ENCODE measurements around the gene PPP2R5C.

The PPP2R5C gene

GRCh38 chr14:101755591-101756324, 5.8 kb upstream of the PPP2R5C start:
- DNase-seq, result no peak

- DNase-seq, result no peak
Observed at GRCh38 chr14:101757064-101757838, 4.3 kb upstream of the PPP2R5C start.

DNA sequence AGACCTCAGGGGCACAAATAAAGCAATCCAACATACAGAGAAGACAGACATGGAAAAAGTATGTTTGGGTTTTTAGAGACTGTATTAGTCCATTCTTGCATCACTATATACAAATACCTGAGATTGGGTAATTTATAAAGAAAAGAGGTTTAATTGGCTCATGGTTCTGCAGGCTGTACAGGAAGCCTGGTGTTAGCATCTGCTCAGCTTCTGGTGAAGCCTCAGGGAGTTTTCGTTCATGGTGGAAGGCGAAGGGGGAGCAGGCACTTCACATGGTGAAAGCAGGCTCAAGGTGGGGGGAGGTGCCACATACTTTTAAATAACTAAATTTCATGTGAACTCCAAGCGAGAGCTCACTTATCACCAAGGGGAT, 3.7 kb upstream of the PPP2R5C start:
- no peak for DNase-seq

DNA sequence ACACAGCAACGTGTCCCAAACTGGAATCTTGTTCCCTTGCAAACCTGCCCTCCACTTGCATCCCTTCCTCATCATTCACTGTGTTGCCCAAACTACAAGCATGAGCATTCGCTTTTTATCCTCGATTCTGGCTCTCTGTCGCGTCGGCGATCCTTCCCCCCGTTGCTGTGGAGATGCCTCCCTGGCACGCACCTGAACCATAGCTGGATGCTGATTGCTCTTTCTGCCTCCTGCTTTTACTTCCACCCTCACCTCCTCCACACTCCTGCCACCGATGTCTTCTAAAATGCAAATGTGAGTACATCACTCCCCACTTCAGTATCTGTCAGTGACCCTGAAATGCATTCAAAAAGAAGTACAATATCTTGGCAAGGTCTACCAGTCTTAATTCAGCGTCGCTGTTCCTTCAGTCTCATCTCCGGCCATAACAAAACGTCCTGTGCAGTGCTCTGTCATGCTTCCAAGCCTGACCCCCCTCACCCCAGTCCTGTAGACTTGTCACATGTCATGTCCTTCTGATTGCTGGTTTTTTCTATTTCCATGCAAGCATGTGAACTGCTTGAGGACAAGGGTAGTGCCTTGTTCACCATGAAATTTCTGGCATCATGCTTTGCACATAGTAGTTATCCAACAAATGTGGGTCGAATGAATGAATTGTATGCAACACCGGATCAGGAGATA, 2.5 kb upstream of the PPP2R5C start:
- DNase-seq, result no peak

DNA sequence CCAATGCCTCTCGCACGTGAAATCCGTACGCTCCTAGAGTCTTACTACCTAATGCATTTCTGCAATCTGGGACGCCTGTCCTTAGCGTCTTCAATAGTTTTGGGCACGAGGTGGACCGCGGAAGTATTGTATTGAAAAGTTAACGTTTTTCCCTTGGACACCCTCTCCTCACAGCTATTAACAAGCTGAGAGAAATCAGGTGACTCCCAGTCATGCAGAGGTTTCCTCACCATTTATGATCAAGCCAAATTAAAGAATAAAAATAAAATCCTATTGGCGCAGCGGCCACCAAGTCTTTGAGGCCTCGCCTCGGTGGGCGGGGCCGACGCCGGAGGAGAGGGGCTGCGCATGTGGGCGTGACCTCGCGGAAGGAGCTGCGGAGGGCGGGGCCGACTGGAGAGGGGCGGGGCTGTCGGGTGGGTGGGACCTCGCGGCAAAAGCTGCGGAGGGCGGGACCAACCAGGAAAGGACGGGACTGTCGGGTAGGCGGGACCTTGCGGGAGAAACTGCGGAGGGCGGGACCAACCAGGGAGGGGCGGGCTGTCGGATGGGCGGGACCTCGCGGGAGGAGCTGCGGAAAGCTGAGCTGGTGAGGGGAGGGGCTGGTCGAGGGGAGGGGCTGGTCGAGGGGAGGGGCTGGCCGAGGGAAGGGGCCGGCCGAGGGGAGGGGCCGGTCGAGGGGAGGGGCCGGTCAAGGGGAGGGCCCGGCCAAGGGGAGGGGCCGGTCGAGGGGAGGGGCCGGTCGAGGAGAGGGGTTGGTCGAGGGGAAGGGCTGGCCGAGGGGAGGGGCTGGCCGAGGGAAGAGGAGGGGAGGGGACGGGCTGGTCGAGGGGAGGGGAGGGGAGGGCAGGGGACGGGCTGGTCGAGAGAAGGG, 1.1 kb upstream of the PPP2R5C start:
- peak; percentile 94 to 100 (median 96) for DNase-seq

DNA sequence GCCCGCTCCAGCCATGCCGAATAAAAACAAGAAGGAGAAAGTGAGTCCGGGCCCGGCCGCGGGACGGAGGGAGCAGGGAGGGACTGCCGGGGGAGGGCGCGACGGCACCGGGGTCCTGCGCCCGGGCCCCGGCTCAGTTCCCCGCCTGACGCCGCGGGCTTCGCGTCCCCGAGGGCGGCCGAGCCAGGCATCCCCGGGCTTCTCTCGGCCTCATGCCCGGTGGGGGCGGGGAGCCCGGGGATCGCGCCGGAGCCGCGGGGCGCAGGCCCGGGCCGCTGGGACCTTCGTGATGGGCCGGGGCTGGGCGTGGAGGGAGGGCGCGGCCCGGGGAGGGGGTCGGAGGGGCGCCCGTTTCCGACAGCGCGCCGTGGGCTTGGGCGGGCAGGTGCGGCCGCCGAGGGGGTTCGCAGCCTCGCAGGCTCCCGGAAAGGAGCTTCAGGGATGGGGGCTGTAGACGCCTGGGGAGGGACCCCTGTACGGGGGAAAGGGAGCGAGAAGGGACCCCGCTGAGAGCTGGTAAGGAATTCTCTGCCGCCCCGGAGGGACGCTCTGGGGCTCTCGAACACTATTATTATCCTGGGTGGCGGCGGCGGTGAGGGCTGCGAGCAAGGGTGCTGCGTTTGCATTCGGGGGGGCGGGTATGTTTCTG, 496 bp downstream of the PPP2R5C start:
- peak in 2 of 4 experiments; percentile 38 to 47 for DNase-seq

GRCh38 chr14:101762530-101763101, 1.1 kb downstream of the PPP2R5C start:
- DNase-seq, result no peak

GRCh38 chr14:101763941-101764709, 2.6 kb downstream of the PPP2R5C start:
- DNase-seq, result no peak

DNA sequence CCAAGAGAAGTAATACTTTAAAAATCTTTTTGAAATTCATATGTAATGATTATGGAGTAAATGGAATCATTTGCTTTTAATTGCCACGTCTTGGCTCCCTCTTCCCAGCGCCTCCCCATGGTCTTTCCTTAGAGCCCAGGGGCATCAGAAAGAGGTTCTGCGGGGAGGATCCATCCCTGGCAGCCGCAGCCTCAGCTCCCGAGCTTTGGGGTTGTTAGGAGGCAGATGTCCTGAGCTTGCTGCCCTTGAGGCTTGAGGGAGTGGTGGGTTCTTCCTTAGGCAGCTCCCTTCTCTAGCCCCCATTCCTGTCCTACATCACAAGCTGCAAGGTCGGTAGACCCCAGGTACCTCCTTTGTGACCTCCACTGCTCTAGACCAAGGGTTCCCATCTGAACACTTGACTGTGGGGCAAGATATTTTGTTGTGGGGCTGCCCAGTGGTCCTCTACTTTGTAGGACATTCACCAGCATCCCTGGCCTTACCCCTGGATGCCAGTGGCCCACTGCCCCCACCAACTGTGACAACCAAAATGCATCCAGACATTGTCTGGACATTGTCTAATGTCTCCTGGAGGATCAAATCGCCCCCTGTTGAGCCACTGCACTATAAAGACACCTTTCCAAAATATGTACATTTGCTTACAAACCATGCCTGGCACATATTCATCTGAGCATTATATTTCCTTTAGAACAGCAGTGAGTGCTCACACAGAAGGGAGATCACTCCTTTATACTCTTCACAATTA, 6.3 kb downstream of the PPP2R5C start:
- DNase-seq, result no peak

GRCh38 chr14:101770183-101770582, 8.7 kb downstream of the PPP2R5C start:
- no peak for DNase-seq

DNA sequence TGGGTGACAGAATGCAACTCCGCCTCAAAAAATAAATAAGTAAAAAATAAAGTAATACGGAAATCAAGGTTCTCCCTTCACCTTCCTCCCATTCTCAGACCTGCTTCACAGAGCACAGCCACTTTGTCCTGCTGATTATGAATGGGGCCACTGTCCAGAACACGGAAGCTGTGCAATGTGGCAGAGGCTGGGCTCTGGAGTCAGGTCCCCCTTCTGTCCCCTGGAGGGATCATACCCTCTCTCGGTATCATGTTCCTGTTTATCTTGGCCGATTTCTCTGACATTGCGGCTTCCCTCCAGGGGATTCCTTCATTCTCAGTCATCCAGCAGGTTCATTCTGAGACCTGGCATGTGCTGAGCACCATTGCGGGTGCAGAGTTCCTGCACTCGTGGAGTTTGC, 11.3 kb downstream of the PPP2R5C start:
- DNase-seq, result no peak

GRCh38 chr14:101773378-101773777, 11.9 kb downstream of the PPP2R5C start:
- DNase-seq, result no peak

GRCh38 chr14:101774006-101774795, 12.7 kb downstream of the PPP2R5C start:
- no peak for DNase-seq

GRCh38 chr14:101774814-101775213, 13.3 kb downstream of the PPP2R5C start:
- DNase-seq, result no peak

GRCh38 chr14:101775826-101776225, 14.3 kb downstream of the PPP2R5C start:
- no peak for DNase-seq

GRCh38 chr14:101776344-101776743, 14.8 kb downstream of the PPP2R5C start:
- DNase-seq, result no peak

DNA sequence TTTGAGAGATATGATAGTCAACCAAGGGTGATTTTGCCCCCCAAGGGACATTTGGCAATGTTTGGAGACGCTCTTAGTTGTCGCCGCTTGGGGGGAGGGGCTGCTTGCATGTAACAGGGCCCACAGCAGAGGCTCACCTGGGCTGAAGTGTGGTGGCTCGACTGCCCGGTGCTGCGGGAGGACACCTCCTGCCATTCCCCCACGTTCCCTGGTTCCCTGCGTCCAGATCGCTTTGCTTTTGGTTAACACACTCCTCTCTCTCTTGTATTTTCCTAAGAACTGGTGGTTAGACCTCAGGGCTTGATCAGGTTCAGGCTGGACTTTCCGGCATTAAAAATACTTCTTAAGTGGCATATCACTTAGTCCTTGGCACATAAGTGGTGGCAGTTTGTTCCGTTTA, 18.9 kb downstream of the PPP2R5C start:
- DNase-seq, result no peak

DNA sequence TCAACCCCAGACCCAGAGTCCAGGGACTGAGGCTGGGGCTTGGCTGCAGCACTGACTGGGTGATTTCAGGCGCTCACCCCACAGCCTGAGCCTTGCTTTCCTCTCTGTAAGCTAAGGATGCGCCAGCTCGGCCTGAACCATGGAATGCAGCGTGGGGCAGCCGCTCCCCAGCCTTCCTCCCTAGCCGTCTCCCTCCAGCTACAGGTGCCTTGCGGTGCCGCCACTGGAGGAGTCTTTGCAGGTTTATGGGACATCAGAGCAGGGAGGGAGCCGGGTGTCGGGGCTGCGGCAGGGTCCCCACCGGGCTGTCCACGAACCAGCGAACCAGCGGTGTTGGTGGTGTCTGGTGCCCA, 19.4 kb downstream of the PPP2R5C start:
- DNase-seq, result no peak

DNA sequence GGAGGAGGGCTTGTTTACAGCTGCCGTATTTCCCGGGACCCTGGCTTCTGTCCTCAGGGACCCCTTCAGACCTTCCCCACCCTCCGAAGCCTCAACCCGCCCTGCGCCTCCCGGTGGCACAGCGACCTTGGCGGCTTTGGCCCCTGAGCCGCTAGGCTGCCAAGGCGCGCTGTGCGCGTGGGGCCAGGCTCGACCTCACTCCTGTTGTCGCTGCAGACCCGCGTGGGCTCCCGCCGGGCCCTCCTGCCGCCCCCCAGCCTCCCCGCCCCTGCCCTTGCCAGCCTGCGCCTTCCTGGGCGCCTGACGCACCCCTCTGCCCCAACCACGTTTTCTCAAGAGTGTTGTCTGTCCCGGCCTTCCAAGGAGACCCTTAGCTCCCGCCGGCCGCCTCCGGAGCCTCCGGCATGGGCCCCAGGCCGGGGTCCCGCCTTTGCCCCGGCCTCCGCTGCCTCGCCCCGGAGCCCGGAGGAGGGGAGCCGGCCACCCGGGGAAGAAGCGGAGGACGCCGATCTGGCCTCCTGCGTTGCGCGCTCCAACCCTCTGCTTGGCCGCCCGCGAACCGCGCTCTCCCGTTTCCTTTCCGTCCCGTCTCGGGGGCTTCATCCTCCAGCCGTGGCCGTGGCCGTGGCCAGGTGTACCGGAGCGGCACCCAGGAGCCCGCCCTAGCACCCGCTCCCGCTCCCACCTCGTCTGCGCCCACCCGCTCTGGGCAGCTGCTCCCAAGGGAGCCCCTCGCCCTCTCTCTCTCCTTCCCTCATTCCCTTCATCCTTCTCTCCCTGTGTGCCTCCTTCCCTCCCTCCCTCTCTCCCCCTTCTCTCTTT, 19.9 kb downstream of the PPP2R5C start:
- no peak for DNase-seq
